Astrocyte (in vitro differentiated cells and primary cell): ENCODE results near the gene PIK3R2.

Experiments used
- CTCF ChIP-seq: IDR thresholded peaks from 2 replicates; pipeline ENCODE4 v1.5.1; 2011; ENCODE audit warnings: low read depth, mild to moderate bottlenecking, inconsistent platforms, low read length, moderate library complexity; ENCODE audit not compliant: insufficient read depth
- EZH2 ChIP-seq: IDR thresholded peaks from 2 replicates; pipeline ENCODE4 v1.6.1; 2012; ENCODE audit warnings: mild to moderate bottlenecking, low read length, inconsistent platforms; ENCODE audit not compliant: insufficient read depth

- TF ChIP-seq CTCF (no peak), EZH2 (no peak)
Measured at GRCh38 chr19:18119013-18119716, 33.8 kb upstream of the PIK3R2 start.
